Activated naive CD8-positive, alpha-beta T cell (primary cell): Measurements from ENCODE around the gene PTPRN2.
"Not testable (repeated sequence)": the region's sequence is repeated elsewhere in the genome, so short reads cannot be mapped to it uniquely, and the experiment has no call there.

ENCODE experiments used
- H3K27ac Mint-ChIP-seq: one replicate; pipeline ENCODE4 v1.8.0; 2021; ENCODE audit warnings: mixed read lengths
- H3K27me3 Mint-ChIP-seq: one replicate; pipeline ENCODE4 v1.8.0; 2021; ENCODE audit warnings: mixed read lengths
- H3K36me3 Mint-ChIP-seq: one replicate; pipeline ENCODE4 v1.8.0; 2021; ENCODE audit warnings: mixed read lengths
- H3K4me1 Mint-ChIP-seq: one replicate; pipeline ENCODE4 v1.8.0; 2021; ENCODE audit warnings: low read depth, mixed read lengths
- H3K4me3 Mint-ChIP-seq: one replicate; pipeline ENCODE4 v1.8.0; 2021; ENCODE audit warnings: mild to moderate bottlenecking, mixed read lengths
- H3K9me3 Mint-ChIP-seq: one replicate; pipeline ENCODE4 v1.8.0; 2021; ENCODE audit warnings: low read depth, mixed read lengths

Gene PTPRN2

DNA sequence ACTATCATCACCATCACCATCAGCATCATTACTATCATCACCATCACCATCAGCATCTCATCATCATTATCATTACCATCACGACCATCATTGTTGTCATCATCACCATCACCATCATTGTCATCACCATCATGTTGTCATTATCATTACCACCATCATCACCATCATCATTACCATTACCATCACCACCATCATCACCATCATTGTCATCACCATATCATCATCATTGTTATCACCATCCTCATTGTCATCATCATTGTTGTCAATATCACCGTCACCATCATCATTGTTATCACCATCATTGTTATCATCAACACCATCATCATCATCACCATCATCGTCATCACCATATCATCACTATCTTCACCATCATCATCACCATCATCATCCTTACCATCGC is 124.3 kb downstream of the PTPRN2 start:
- Mint-ChIP-seq H3K36me3 (no peaks in the 10 kb centered on the region), H3K9me3 (peaks cover 13% of the 10 kb centered on the region), H3K27me3 (peaks cover 4% of the 10 kb centered on the region), H3K4me3 (no peak overlapping the region), H3K27ac (no peak overlapping the region), H3K4me1 (no peaks in the 10 kb centered on the region)

- Mint-ChIP-seq H3K4me3 (no peak overlapping the region), H3K4me1 (no peaks in the 10 kb centered on the region), H3K27ac (no peak overlapping the region), H3K27me3 (no peaks in the 10 kb centered on the region), H3K9me3 (peaks cover 13% of the 10 kb centered on the region), H3K36me3 (no peaks in the 10 kb centered on the region)
These were observed 125.8 kb downstream of the PTPRN2 start for GRCh38 chr7:158461824-158462223.

DNA sequence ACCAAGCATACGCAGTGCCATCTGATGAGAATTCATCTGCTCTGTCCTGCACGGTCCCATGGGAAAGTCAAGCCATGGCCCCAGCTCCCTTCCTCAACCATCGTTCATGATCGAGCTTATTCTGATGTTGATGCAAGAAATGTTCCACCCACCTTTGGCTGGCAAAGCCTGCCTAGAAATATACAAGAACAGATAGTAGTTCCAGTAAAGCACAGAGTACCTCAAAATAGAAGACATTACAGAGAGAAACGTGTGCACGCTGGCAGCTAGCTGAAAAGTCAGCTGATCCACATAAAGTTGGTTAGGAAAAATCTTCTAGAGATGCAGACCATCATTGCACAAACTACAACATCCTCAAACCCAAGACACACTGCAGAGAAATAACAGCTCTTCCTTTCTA is 127.0 kb downstream of the PTPRN2 start:
- no peaks in the 10 kb centered on the region for H3K27me3 Mint-ChIP-seq
- peaks cover 13% of the 10 kb centered on the region for H3K9me3 Mint-ChIP-seq
- H3K27ac Mint-ChIP-seq, result no peak overlapping the region
- H3K4me1 Mint-ChIP-seq, result no peaks in the 10 kb centered on the region
- no peak overlapping the region for H3K4me3 Mint-ChIP-seq
- no peaks in the 10 kb centered on the region for H3K36me3 Mint-ChIP-seq

DNA sequence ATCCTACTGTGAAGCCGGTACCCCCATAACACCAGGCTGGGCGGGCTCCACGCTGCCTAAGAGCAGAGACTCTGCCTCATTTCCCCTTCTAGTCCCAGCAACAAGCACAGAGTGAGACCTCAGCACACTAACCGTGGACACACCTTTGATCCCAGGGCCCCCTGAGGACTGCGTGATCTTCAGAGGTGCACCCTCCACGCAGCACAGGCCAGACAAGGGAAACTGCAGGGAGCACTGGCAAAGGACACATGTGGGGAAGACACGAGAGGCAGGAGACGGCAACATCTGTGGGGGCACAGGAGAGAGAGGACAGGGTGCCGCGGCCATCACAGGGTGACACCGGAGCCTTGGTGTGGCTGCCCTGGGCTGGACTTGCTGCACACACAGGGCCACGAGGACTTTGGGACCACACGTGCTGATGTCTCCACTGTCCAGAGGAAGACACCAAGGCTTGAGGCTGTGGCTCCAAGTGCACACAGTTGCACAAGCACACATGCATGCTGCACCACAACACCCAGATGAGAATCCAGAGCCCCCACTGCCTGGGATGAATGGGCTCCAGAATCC is 128.8 kb downstream of the PTPRN2 start:
- Mint-ChIP-seq H3K4me3 (no peak overlapping the region), H3K36me3 (no peaks in the 10 kb centered on the region), H3K27ac (no peak overlapping the region)

GRCh38 chr7:158458096-158458495 is 129.5 kb downstream of the PTPRN2 start:
- Mint-ChIP-seq H3K4me3 (no peak overlapping the region), H3K27me3 (no peaks in the 10 kb centered on the region), H3K27ac (no peak overlapping the region), H3K36me3 (no peaks in the 10 kb centered on the region), H3K4me1 (no peaks in the 10 kb centered on the region), H3K9me3 (peaks cover under 1% of the 10 kb centered on the region)

More for the DNA sequence above, 128.8 kb downstream of the PTPRN2 start:
- no peaks in the 10 kb centered on the region for H3K4me1 Mint-ChIP-seq
- H3K27me3 Mint-ChIP-seq, result no peaks in the 10 kb centered on the region
- peaks cover 5% of the 10 kb centered on the region for H3K9me3 Mint-ChIP-seq

DNA sequence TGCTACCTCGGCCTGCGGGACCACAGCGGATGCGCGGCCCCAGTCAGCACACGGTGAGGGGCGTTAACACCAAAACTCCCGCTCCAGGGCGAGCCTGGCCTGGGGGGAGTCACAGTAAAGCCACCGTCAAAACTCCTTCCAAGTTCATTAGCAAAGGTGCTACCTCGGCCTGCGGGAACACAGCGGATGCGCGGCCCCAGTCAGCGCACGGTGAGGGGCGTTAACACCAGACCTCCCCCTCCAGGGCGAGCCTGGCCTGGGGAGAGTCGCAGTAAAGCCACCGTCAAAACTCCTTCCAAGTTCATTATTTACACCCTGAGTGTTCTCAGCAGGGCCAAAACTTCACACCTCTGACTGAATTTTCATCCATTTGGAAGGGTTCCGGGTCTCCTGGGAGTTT is 130.0 kb downstream of the PTPRN2 start:
- not testable (repeated sequence) for H3K4me3 Mint-ChIP-seq, H3K27ac Mint-ChIP-seq, H3K9me3 Mint-ChIP-seq, H3K27me3 Mint-ChIP-seq, H3K4me1 Mint-ChIP-seq, H3K36me3 Mint-ChIP-seq

GRCh38 chr7:158454631-158455030 is 133.0 kb downstream of the PTPRN2 start:
- H3K27me3 Mint-ChIP-seq, result no peaks in the 10 kb centered on the region
- H3K27ac Mint-ChIP-seq, result no peak overlapping the region
- H3K9me3 Mint-ChIP-seq, result no peaks in the 10 kb centered on the region
- H3K4me3 Mint-ChIP-seq, result no peak overlapping the region
- H3K36me3 Mint-ChIP-seq, result no peaks in the 10 kb centered on the region
- H3K4me1 Mint-ChIP-seq, result no peaks in the 10 kb centered on the region

DNA sequence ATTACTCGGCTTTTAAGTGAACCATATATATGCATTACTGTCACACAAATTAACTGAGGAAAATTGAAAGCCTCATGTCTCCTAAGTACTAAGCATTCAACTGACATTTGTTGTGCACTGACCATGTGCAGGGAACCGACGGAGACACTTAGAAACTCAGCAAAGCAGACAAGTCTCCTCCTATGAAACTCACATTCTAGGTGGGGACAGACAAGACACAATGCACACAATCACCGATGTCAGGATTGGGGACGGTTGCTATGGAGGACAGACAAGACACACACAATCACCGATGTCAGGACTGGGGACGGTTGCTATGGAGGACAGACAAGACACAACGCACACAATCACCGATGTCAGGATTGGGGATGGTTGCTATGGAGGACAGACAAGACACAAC is 134.0 kb downstream of the PTPRN2 start:
- Mint-ChIP-seq H3K36me3 (no peaks in the 10 kb centered on the region), H3K27me3 (no peaks in the 10 kb centered on the region), H3K4me1 (no peaks in the 10 kb centered on the region), H3K9me3 (no peaks in the 10 kb centered on the region), H3K4me3 (no peak overlapping the region), H3K27ac (no peak overlapping the region)

DNA sequence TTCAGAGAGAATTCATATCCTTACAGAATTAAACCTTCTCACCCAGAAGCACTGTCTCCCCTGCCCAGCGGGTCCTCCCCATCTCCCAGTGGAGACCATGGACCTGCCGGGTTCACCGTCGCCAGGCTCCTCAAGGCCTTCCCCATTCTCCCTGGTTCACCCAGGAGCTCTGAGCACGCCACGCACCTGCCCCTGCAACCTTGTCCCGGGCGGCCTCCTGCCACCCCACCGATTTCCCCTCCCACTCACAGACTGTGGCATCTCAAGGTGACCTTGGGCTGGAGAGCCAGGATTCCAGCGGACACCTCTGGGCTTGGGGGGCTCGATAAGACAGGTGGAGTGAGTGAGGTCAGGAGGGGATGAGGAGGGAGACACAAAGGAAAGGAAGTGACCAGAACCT is 135.3 kb downstream of the PTPRN2 start:
- Mint-ChIP-seq H3K4me1 (no peaks in the 10 kb centered on the region), H3K4me3 (no peak overlapping the region), H3K36me3 (no peaks in the 10 kb centered on the region), H3K27ac (no peak overlapping the region), H3K27me3 (no peaks in the 10 kb centered on the region), H3K9me3 (no peaks in the 10 kb centered on the region)

GRCh38 chr7:158450476-158451124 is 137.0 kb downstream of the PTPRN2 start:
- H3K36me3 Mint-ChIP-seq, result no peaks in the 10 kb centered on the region
- H3K27ac Mint-ChIP-seq, result no peak overlapping the region
- H3K9me3 Mint-ChIP-seq, result no peaks in the 10 kb centered on the region
- H3K27me3 Mint-ChIP-seq, result no peaks in the 10 kb centered on the region
- no peak overlapping the region for H3K4me3 Mint-ChIP-seq
- H3K4me1 Mint-ChIP-seq, result no peaks in the 10 kb centered on the region

DNA sequence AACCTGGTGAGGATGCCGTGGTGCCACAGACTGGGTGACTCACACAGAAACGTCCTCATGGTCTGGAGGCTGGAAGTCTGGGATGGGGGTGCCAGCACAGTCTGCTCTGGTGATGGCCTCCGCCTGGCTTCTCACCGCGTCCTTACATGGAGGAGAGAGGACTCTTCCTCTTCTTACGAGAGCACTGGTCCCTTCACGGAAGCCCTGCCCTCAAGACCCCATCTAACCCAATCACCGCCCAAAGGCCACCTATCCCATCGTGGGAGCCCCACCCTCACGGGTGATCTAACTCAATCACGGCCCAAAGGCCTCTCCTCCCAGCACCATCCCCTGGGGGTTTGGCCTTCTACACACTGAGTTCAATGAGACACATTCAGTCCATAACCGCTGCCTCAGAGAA is 137.7 kb downstream of the PTPRN2 start:
- Mint-ChIP-seq H3K36me3 (no peaks in the 10 kb centered on the region), H3K27me3 (no peaks in the 10 kb centered on the region), H3K4me3 (no peak overlapping the region), H3K9me3 (no peaks in the 10 kb centered on the region), H3K4me1 (no peaks in the 10 kb centered on the region), H3K27ac (no peak overlapping the region)

DNA sequence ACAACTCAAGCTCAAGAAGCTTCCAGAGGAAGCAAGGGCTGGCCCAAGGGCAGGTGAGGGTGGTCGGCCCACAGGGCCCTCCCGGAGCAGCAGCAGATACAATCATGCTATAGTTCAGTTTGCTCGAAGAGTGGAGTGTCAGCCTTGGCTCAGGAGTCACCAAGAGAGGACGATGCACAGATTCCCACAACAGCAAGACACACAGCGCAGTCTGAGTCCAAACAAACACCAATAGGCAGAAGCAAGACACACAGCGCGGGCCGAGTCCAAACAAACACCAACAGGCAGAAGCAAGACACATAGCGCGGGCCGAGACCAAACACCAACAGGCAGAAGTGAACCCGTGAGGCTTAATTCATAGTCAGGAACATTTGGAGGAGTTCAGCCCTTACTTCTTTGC is 138.4 kb downstream of the PTPRN2 start:
- H3K9me3 Mint-ChIP-seq, result no peaks in the 10 kb centered on the region
- no peaks in the 10 kb centered on the region for H3K4me1 Mint-ChIP-seq
- H3K27ac Mint-ChIP-seq, result no peak overlapping the region
- H3K27me3 Mint-ChIP-seq, result no peaks in the 10 kb centered on the region
- H3K36me3 Mint-ChIP-seq, result no peaks in the 10 kb centered on the region
- no peak overlapping the region for H3K4me3 Mint-ChIP-seq

DNA sequence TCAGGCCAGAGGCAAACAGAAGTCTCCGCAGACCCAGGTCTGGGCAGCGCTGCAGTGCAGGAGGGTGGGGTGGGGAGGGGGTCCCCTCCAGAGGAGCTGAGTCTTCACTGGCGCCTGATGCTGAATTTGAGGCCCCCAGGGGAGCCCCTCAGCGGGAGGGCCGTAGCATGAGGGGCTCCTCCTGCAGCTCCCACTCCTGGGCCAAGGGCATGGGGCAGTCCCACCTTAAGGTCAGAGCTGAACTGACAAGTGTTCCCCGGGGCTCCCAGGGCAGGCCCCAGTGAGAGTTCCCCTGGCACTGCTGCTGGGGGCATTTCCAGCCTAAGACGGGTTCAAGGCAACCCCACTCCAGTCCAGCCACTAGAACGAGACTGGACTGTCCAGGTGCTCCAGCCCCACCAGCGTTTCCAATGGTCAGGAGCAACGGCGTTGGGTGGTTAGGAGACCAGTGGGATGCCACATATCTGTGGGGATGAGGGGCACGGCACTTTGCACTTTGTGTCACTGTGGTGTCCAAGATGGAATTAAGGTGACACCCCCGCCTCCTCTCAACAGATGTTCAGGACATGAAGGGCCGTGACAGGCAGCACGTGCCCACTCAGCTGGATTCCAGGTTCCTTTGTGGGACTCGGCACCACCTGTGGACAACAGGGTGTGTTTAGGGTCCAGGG is 139.1 kb downstream of the PTPRN2 start:
- Mint-ChIP-seq H3K4me1 (no peaks in the 10 kb centered on the region), H3K27ac (no peak overlapping the region), H3K27me3 (no peaks in the 10 kb centered on the region), H3K4me3 (no peak overlapping the region), H3K9me3 (no peaks in the 10 kb centered on the region), H3K36me3 (no peaks in the 10 kb centered on the region)

DNA sequence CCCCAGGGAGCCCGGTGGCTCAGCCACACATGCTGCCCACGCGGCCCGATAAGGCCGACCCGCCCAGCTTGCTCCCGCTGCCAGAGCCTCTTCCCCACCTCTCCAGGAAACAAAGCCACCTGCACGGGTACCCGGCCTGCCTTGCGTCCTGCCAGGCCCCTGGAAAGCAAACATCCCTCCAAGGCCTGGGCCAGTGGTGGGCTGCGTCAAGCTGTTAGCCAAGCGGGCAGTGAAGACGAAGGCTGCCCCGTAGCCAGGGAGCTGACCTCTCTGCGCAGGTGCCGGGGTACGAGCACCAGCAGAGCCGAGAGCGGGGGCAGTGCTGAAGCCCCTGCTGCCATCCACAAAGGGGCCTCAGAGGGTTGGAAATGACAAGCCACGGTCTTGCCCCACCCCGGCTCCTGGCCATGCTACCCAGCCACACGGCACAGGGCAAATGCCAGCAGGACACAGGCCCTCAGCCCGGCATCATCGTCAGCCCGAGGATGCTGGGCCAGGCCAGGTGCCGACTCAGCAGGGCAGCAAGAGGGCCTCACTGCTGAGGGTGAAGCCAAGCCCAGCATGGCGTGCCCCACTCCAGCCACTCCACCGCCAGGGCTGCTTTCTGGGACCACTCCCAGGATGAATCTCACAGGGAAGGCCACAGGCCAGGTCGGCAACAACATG is 140.0 kb downstream of the PTPRN2 start:
- Mint-ChIP-seq H3K36me3 (no peaks in the 10 kb centered on the region), H3K27ac (no peak overlapping the region), H3K27me3 (no peaks in the 10 kb centered on the region), H3K4me1 (no peaks in the 10 kb centered on the region), H3K9me3 (no peaks in the 10 kb centered on the region), H3K4me3 (no peak overlapping the region)

GRCh38 chr7:158447151-158447505 is 140.5 kb downstream of the PTPRN2 start:
- H3K4me1 Mint-ChIP-seq, result no peaks in the 10 kb centered on the region
- H3K27me3 Mint-ChIP-seq, result no peaks in the 10 kb centered on the region
- no peaks in the 10 kb centered on the region for H3K9me3 Mint-ChIP-seq
- no peaks in the 10 kb centered on the region for H3K36me3 Mint-ChIP-seq
- no peak overlapping the region for H3K27ac Mint-ChIP-seq
- H3K4me3 Mint-ChIP-seq, result no peak overlapping the region
